ENCODE results near the gene SPIRE2.
A peak's percentile ranks its signal among the peaks of the same experiment; 100 is the strongest.
"Not testable (repeated sequence)": the region's sequence is repeated elsewhere in the genome, so short reads cannot be mapped to it uniquely, and the experiment has no call there.

Gene SPIRE2

DNA sequence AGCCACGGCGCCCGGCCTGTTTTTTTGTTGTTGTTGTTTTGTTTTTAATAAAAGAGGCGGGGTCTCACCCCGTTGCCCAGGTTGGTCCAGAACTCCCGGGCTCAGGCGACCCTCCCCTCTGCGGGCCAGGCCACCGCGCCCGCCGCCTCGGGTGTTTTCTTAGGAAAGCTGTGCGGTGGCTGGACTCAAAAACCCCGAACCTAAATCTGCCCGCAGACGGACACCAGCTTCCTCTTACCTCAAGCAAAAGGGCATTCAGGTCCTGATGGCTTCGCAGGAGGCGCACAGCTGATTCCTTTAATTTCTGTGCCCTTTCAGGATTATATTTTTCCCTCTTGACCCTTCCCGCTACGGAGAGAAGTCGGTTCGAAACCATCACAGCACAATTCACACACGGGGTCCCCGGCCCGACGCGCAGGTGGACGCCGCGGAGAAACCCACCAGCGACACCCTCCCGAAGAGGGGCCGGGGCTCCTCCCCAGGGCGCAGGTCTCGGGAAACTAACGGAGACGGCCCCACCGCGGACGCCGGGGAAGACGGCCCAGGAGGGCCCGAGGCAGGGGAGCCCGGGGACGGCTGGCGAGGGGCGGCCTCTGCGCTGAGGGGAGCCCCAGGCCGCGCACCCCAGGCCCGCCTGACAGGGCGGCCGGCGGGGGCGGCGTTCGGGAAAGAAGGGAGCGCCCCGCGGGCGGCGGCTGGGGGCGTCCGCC, 12.5 kb upstream of the SPIRE2 start:
- H3K4me3 ChIP-seq (ENCODE audit: low read depth, low read length), result peak overlapping the region; percentile 76
- TF ChIP-seq, protein P1, sequence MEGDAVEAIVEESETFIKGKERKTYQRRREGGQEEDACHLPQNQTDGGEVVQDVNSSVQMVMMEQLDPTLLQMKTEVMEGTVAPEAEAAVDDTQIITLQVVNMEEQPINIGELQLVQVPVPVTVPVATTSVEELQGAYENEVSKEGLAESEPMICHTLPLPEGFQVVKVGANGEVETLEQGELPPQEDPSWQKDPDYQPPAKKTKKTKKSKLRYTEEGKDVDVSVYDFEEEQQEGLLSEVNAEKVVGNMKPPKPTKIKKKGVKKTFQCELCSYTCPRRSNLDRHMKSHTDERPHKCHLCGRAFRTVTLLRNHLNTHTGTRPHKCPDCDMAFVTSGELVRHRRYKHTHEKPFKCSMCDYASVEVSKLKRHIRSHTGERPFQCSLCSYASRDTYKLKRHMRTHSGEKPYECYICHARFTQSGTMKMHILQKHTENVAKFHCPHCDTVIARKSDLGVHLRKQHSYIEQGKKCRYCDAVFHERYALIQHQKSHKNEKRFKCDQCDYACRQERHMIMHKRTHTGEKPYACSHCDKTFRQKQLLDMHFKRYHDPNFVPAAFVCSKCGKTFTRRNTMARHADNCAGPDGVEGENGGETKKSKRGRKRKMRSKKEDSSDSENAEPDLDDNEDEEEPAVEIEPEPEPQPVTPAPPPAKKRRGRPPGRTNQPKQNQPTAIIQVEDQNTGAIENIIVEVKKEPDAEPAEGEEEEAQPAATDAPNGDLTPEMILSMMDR (IDR thresholded peaks at IDR 0.05; ENCODE audit: low read depth, low read length), result no peak

DNA sequence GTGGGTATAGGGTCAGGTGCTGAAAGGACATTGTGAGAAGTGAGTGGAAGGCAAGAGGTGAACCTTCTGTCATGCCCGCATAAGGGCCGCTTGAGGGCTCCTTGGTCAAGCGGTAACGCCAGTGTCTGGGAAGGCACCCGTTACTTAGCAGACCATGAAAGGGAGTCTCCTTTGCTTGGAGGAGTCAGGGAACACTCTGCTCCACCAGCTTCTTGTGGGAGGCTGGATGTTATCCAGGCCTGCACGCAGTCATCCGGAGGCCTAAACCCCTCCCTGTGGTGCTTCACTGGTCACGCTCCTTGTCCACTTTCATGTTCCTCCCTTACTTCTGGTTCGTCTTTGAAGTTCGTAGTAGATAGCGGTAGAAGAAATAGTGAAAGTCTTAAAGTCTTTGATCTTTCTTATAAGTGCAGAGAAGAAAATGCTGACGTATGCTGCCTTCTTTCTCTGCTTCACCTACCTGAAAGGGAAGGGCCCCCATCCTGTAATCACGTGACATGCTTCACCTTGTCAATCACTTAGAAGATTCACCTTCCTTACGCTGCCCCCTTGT, 9.3 kb upstream of the SPIRE2 start:
- H3K4me3 ChIP-seq (ENCODE audit: low read depth, low read length), result not testable (repeated sequence)

DNA sequence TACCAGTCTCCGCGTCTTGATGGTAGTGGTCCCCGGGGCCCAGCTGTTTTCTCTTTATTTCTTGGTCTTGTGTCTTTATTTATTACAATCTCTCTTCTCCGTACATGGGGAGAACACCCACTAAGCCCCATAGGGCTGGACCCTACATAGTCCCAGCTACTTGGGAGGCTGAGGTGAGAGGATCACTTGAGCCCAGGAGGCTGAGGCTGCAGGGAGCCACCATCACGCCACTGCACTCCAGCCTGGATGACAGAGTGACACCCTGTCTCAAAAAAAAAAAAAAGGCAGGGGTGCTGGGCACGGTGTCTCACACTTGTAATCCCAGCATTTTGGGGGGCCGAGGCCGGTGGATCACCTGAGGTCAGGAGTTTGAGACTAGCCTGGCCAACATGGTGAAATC, 8.8 kb upstream of the SPIRE2 start:
- not testable (repeated sequence) for H3K4me3 ChIP-seq (ENCODE audit: low read depth, low read length)

DNA sequence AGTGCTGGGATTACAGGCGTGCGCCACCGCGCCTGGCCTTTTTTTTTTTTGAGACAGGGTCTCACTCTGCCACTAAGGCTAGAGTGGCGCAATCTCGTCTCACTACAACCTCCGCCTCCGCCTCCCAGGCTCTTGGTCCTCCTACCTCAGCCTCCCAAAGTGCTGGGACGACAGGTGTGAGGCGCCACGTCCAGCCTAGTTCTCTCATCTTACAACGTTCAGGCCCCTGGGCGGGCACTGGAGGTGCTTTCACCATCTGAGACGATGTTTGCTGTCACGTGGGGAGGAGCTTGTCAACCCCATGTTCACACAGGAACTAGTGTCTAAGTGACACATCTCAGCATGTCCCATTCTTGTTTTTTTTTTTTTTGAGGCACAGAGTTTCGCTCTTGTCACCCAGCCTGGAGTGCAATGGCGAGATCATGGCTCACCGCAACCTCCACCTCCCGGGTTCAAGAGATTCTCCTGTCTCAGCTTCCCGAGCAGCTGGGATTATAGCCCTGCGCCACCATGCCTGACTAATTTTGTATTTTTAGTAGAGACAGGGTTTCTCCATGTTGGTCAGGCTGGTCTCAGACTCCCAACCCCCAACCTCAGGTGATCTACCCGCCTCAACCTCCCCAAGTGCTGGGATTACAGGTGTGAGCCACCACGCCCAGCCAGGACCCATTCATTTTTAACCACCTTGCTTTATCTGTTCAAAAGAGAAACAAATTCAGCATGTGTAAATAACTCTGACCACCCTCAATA, 6.7 kb upstream of the SPIRE2 start:
- TF ChIP-seq, protein P1 (IDR thresholded peaks at IDR 0.05; ENCODE audit: low read depth, low read length), result no peak
- no peak overlapping the region for H3K4me3 ChIP-seq (ENCODE audit: low read depth, low read length)

DNA sequence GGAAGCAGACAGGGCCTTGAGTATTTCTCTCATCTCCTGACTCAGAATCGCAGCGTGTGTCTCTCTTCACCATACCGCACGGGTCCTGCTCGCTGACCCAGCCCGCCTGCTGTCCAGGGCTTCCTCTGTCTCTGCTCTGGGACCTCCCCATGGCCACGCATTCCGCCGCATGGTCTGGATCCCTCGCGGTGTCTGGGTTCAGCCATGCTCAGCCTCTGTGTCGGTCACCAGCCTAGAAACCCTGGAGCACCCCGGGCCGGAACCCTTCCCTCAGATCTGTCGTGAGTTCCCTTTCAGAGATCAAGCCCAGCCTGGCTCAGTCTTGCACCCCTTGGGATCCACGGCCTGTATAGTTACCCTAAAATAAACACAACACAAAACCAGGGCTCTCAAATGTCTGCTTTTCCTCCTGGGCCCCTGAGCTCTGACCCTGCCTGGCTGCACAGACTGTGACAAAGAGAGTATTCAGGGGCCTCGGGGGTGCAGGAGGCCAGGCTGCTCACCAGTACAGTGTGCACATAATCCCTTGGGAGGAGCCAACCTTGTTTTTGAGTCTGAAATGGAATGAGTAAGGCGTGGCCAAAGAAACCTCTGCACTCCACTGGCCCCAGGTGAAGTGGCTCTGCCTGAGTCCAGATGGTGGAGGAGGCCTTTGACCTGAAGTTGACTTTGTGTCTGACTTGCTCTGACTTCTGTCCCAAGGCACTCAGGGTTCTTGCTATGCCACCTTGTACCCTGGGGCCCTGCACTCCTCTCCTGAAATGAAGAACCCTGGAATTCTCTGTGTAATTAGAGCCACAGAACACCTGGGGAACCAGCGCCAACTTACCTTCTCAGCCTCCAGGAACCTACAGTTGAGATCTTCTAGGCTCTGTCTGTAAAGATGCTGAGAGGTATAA, 5.8 kb upstream of the SPIRE2 start:
- TF ChIP-seq, protein P1 (IDR thresholded peaks at IDR 0.05; ENCODE audit: low read depth, low read length), result no peak
- H3K4me3 ChIP-seq (ENCODE audit: low read depth, low read length), result no peak overlapping the region

DNA sequence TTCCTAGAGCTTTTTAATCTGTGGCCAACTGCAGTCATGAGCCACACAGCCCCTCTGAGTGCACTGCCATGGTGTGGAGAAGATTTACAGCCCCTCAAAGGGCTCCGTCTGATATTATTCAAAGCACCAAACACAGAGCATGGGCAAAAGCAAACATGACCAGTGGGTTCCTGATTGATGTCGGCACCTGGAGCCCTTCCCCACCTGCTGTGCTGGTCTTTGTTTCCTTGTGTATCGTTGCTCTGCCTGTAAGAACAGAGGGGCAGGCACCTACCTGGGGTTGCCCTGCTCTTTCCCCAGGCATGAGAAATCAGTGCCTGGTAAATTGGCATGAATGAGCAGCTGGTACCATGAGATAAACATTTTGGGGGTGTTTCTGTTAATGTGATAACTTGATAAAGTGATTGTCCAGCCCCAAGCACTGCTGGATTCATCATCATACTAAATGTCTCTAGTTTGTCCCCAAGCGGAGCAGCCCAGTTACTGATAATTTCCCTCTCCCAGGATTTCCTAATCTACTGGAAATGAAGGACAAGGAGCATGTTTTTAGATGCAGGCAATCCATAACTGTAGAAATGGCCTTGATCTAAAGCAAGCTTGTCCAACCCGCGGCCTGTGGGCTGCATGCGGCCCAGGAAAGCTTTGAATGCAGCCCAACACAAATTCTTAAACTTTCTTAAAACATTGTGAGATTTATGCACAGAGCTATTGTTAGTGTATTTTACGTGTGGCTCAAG, 5.0 kb upstream of the SPIRE2 start:
- no peak overlapping the region for H3K4me3 ChIP-seq (ENCODE audit: low read depth, low read length)
- TF ChIP-seq, protein P1 (IDR thresholded peaks at IDR 0.05; ENCODE audit: low read depth, low read length), result no peak

DNA sequence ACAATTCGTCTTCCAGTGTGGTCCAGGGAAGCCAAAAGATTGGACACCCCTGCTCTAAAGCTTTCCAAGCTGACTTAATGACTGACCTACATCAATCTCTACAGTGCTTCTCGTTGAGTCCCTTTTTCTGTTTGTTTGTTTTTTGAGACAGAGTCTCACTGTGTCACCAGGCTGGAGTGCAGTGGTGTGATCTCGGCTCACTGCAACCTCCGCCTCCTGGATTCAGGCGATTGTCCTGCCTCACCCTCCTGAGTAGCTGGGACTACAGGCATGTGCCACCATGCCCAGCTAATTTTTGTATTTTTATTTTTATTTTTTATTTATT, 4.5 kb upstream of the SPIRE2 start:
- not testable (repeated sequence) for H3K4me3 ChIP-seq (ENCODE audit: low read depth, low read length)

DNA sequence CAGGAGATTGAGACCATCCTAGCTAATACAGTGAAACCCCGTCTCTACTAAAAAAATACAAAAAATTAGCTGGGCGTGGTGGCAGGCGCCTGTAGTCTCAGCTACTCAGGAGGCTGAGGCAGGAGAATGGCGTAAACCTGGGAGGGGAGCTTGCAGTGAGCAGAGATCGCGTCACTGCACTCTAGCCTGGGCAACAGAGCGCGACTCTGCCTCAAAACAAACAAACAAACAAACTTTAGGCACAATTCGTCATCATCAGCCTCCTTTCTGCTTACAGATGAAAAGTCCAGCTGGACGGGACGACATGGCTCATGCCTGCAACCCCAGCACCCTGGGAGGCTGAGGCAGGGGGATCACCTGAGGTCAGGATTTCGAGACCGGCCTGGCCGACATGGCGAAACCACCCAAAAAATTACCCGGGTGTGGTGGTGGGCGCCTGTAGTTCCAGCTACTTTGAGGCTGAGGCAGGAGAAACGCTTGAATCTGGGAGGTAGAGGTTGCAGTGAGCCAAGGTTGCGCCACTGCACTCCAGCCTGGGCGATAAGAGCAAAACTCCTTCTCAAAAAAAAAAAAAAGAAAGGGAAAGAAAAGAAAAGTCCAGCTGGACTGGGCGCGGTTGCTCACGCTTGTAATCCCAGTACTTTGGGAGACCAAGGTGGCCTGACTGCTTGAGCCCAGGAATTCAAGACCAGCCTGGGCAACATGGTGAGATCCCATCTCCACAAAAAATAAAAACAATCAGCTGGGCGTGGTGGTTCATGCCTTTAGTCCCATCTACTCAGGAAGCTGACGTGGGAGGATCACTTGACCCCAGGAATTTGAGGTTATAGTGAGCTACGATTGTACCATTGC, 1.5 kb upstream of the SPIRE2 start:
- no peak overlapping the region for H3K4me3 ChIP-seq (ENCODE audit: low read depth, low read length)
- TF ChIP-seq, protein P1 (IDR thresholded peaks at IDR 0.05; ENCODE audit: low read depth, low read length), result no peak
